GM10248 (cell line): ENCODE results near the gene BSN.

Source experiments
- CTCF ChIA-PET: fragments of 300-600 bp; sonication (Branson Sonifier 250); formaldehyde crosslinking; extraction: SDS; loops from one replicate; lab custom pipeline; 2021; ENCODE audit warnings: antibody characterized with exemption; lab: Yijun Ruan, JAX
- POLR2A ChIA-PET: fragments of 350-650 bp; sonication (Branson Sonifier 250); formaldehyde crosslinking; extraction: SDS; loops from one replicate; lab custom pipeline; 2020; ENCODE audit warnings: antibody characterized with exemption; lab: Yijun Ruan, JAX
- DNase-seq: peaks from one replicate; pipeline ENCODE4 v3.0.0; 2012; ENCODE audit errors: extremely low spot score
- CTCF ChIP-seq: IDR thresholded peaks from 2 replicates; pipeline ENCODE4 v1.5.1; 2012; ENCODE audit warnings: mild to moderate bottlenecking, low read depth; ENCODE audit errors: extremely low read depth, missing control alignments, control extremely low read depth

Gene BSN

GRCh38 chr3:49666592-49666991, 112.3 kb downstream of the BSN start:
- DNase-seq = no peak
- ChIA-PET POLR2A (no interaction called here), CTCF (interaction anchor here (0.9 to 4.1 kb wide), 2 partner anchors 14 to 127 kb away, joined by 3 to 27 read pairs; no protein-coding TSS in a partner anchor)
- TF ChIP-seq CTCF = no peak

- ChIA-PET CTCF (interaction anchor here (4.1 kb wide), 1 partner anchor 128 kb away, joined by 27 read pairs; no protein-coding TSS in a partner anchor), POLR2A (no interaction called here)
- no peak for DNase-seq
- no peak for TF ChIP-seq CTCF
Measured at GRCh38 chr3:49667701-49668413, 113.6 kb downstream of the BSN start.

- TF ChIP-seq CTCF = no peak
- ChIA-PET CTCF (interaction anchor here (5.4 kb wide), 1 partner anchor 131 kb away, joined by 198 read pairs; no protein-coding TSS in a partner anchor), POLR2A (no interaction called here)
- no peak for DNase-seq
Measured at GRCh38 chr3:49668414-49668797, 114.1 kb downstream of the BSN start.

- TF ChIP-seq CTCF = no peak
- CTCF ChIA-PET = interaction anchor here (5.4 kb wide), 1 partner anchor 131 kb away, joined by 198 read pairs; no protein-coding TSS in a partner anchor
- DNase-seq = no peak
- POLR2A ChIA-PET = no interaction called here
Measured at GRCh38 chr3:49668861-49669260, 114.6 kb downstream of the BSN start.

- TF ChIP-seq CTCF = no peak
- POLR2A ChIA-PET = interaction anchor here (0.6 kb wide), 1 partner anchor 258 kb away, joined by 3 read pairs; the partner anchor contains the start of gene RHOA
- no peak for DNase-seq
- CTCF ChIA-PET = interaction anchor here (1.2 to 5.4 kb wide), 2 partner anchors 17 to 131 kb away, joined by 3 to 198 read pairs; no protein-coding TSS in a partner anchor
Measured at GRCh38 chr3:49669352-49669751, 115.1 kb downstream of the BSN start.

- TF ChIP-seq CTCF = no peak
- CTCF ChIA-PET = interaction anchor here (0.6 to 5.4 kb wide), 28 partner anchors 8 to 254 kb away, joined by 3 to 198 read pairs (median 5); partner anchors contain the start of gene BSN
- no peak for DNase-seq
- POLR2A ChIA-PET = interaction anchor here (0.5 kb wide), 1 partner anchor 191 kb away, joined by 4 read pairs; no protein-coding TSS in a partner anchor
Measured at GRCh38 chr3:49670940-49671290, 116.6 kb downstream of the BSN start.
